Psoas muscle (tissue), 8 donors: ENCODE measurements around the gene TMEM52. TPM values are rescaled to one million over a fixed set of nuclear protein-coding genes. Genes with fewer than 3 reads are reported as not detected.

Source experiments
- ATAC-seq, 4 donors: fragments of 200-7000 bp; cut with Tn5 transposase; one replicate each; pipeline ENCODE4 v1.9.1; 2020; ENCODE audit warnings: moderate library complexity in 3 of 4, mild to moderate bottlenecking in 2 of 4
- DNase-seq, 2 donors: peaks; one replicate each; pipeline ENCODE4 v3.0.0-alpha.2; 2020
- H3K27ac ChIP-seq: fragments of 200-600 bp; one replicate; pipeline ENCODE4 v1.8.0; 2022
- H3K27me3 ChIP-seq, 3 donors: fragments of 200-600 bp in 1 of 3; one replicate each; pipeline versions ENCODE4 v1.6.1 to v1.8.0; 2013 to 2022; ENCODE audit warnings: low read length in 2 of 3, mild to moderate bottlenecking in 2 of 3, moderate library complexity in 1 of 3; ENCODE audit not compliant: insufficient read depth in 3 of 3
- H3K36me3 ChIP-seq, 2 donors: fragments of 200-600 bp in 1 of 2; one replicate each; pipeline versions ENCODE4 v1.6.1 to v1.8.0; 2013 to 2022; ENCODE audit warnings: low read depth in 1 of 2, mild to moderate bottlenecking in 1 of 2, moderate library complexity in 1 of 2; ENCODE audit not compliant: insufficient read depth in 1 of 2
- H3K4me1 ChIP-seq: fragments of 200-600 bp; one replicate; pipeline ENCODE4 v1.8.0; 2022
- H3K4me3 ChIP-seq: fragments of 200-600 bp; one replicate; pipeline ENCODE4 v1.8.0; 2022; ENCODE audit warnings: mild to moderate bottlenecking
- H3K9me3 ChIP-seq: fragments of 200-600 bp; one replicate; pipeline ENCODE4 v1.8.0; 2022
- CTCF ChIP-seq: fragments of 200-600 bp; IDR thresholded peaks from one replicate; pipeline ENCODE4 v1.8.0; 2022; ENCODE audit warnings: antibody characterized with exemption
- WGBS, 3 donors: extraction: QIAGEN DNeasy Blood & Tissue Kit; methylation state at CpG; one replicate each; pipeline versions ENCODE4 v1.1.6 to v1.1.7; 2013; 5-methylcytosine and 5-hydroxymethylcytosine counted together
- intact Hi-C, 2 donors: fragments of 100-400 bp; cut with DNase I; formaldehyde crosslinking; loops; one replicate each; pipeline versions ENCODE4 v1.11.0 to v1.14.2; 2022
- polyA plus RNA-seq, 3 donors: library from polyadenylated mRNA; stranded (reverse); fragments of 200-250 nt; gene quantifications; one replicate each; pipeline ENCODE4 v1.2.3, GENCODE V29; 2013
- total RNA-seq, 4 donors: library from RNA; stranded (reverse); fragmentation: NEBNext Ultra II Directional in 2 of 4; extraction: Animal tissue kit (Norgen Biotek cat#: 25700) in 2 of 4; gene quantifications; one replicate each; pipeline versions ENCODE4 v1.2.1 to v1.2.4, GENCODE V29; 2021 to 2023
- donor health status: healthy with polysubstance abuse.
- donor health status: DM: no; HTN: no; CAD: no; lungs with moderate emphysema.
- donor health status: Bipolar disorder and iron deficiency.
- donor health status: healthy.
- donor health status: DM: yes; HTN: yes; CAD: no.
- donor health status: DM: no; HTN: no; CAD: no.
- donor health status: DM: no; HTN: no; CAD: no.
- donor health status: DM: yes; HTN: yes; CAD: no.

Gene TMEM52
- total and polyA plus RNA-seq, 7 donors, result 37.2 to 137 (median 58.7) TPM

DNA sequence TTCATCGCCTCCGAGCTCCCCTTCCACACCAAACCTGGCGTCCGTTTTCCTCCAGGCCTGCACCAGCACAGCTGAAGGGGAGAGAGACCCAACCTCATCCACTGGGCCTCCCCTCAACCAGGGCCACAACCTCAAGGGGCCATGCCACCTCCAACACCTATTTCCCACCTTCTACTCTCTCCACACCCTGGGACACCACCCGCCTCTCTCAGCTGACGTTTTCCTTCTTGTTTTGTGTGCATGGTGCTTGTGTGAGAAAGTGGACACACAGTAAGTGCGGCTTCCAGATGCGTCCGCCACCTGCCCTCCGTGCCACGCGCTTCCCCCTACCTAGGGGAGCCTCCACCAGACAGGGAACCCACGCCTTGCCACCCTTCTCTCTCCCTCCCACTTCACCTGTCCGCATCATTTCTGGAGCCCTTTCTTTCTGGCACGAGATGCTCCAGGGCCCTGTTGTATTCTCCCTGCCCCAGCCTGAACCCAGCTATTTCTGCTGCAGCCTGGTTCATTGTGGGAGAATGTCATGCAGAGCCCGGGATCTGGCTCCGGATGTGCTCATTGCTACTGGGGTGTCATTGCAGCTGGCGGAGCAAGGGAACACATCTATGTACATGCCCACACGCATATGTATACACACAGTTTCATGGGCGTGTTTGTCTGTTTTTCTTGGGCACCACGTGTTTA lies 26.9 kb downstream of the TMEM52 start:
- H3K4me3 ChIP-seq, result peak overlapping the region; percentile 97
- H3K4me1 ChIP-seq, result peaks cover 45% of the 10 kb centered on the region
- TF ChIP-seq CTCF, result no peak
- peak in 1 of 2 donors; percentile 59 for DNase-seq
- intact Hi-C loops, result loop anchor here in 1 of 2 donors (5.0 kb wide), 2 partner anchors 115 to 135 kb away; partner anchors contain the start of gene NADK
- H3K27ac ChIP-seq, result peak overlapping the region; percentile 88
- ATAC-seq, result peak in 2 of 4 donors; percentile 1 to 7
- 32 to 64% (median 35%) methylated on average over 20 to 21 of the region's 21 CpGs for WGBS, 3 donors
- H3K9me3 ChIP-seq, result no peaks in the 10 kb centered on the region
- H3K36me3 ChIP-seq, result no peaks in the 10 kb centered on the region
- H3K27me3 ChIP-seq, result no peaks in the 10 kb centered on the region

- H3K36me3 ChIP-seq, result no peaks in the 10 kb centered on the region
- H3K9me3 ChIP-seq, result no peaks in the 10 kb centered on the region
- TF ChIP-seq CTCF, result no peak
- peak; percentile 68 to 85 (median 79) for ATAC-seq
- WGBS, 3 donors, result 1% methylated on average over 12 to 59 of the region's 59 CpGs
- peaks cover 48% of the 10 kb centered on the region for H3K4me1 ChIP-seq
- peak; percentile 89 to 92 for DNase-seq
- intact Hi-C loops, result loop anchor here in 1 of 2 donors (5.0 kb wide), 2 partner anchors 114 to 134 kb away; partner anchors contain the start of gene NADK
- no peaks in the 10 kb centered on the region for H3K27me3 ChIP-seq
- peak overlapping the region; percentile 97 for H3K4me3 ChIP-seq
- H3K27ac ChIP-seq, result peak overlapping the region; percentile 88
Measured at GRCh38 chr1:1891349-1892078, 27.6 kb downstream of the TMEM52 start.

- H3K27me3 ChIP-seq, result no peaks in the 10 kb centered on the region
- H3K4me1 ChIP-seq, result peaks cover 54% of the 10 kb centered on the region
- no peaks in the 10 kb centered on the region for H3K36me3 ChIP-seq
- intact Hi-C loops, result loop anchor here in 1 of 2 donors (5.0 kb wide), 2 partner anchors 113 to 133 kb away; partner anchors contain the start of gene NADK
- peak within 1 kb of the TSS; percentile 97 for H3K4me3 ChIP-seq
- ATAC-seq (peak; percentile 91 to 92 (median 92)), DNase-seq (peak; percentile 90 to 95)
- no peaks in the 10 kb centered on the region for H3K9me3 ChIP-seq
- WGBS, 3 donors, result 0 to 1% (median 1%) methylated on average over 30 to 136 of the region's 137 CpGs
- peak within 1 kb of the TSS; percentile 88 for H3K27ac ChIP-seq
- no peak for TF ChIP-seq CTCF
Measured at GRCh38 chr1:1890506-1891348, 28.4 kb downstream of the TMEM52 start, which contains the start of gene GNB1. Gene GNB1 (minus strand): TSS chr1:1891087. CDS start chr1:1825453, 65,634 bp downstream.

DNA sequence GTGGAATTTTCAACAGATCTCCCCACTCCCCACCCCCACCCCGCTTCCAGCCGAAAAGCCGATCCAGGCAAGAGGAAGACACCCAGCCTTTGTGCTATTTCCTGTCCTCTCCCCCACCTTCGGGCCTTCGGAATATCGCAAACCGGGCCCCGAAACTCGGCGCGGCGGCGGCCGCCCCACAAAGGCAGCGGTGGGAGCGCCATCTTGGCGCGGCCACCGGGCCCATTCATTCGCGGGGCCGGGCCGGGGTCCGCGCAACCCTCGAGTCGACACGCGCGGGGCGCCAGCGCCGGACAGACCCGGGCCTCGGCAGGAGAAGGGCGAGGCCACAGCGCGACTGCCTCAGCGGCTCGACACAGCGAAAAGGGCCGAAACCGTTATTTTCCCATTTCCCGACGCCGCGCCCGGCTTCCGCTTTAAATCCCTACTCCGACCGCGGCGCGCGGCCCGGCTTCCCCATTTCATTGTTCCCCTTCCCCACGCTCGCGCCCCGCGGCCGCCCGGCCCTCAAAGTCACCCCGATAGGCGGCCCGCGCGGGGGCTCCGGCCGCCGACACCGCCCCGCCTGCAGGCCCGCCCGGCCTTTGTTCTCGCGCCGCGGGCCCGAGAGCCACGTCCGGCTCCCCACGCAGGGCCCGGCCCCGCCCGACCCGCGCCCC lies 29.1 kb downstream of the TMEM52 start:
- intact Hi-C loops, result loop anchor here in 1 of 2 donors (5.0 kb wide), 2 partner anchors 113 to 133 kb away; partner anchors contain the start of gene NADK
- Histone ChIP-seq H3K27ac (peak overlapping the region; percentile 88), H3K4me3 (peak overlapping the region; percentile 97), H3K9me3 (no peaks in the 10 kb centered on the region), H3K27me3 (no peaks in the 10 kb centered on the region), H3K36me3 (no peaks in the 10 kb centered on the region), H3K4me1 (peaks cover 53% of the 10 kb centered on the region)
- TF ChIP-seq CTCF, result no peak
- DNase-seq (peak; percentile 68 to 82), ATAC-seq (no peak)
- WGBS, 3 donors, result 0 to 2% (median 1%) methylated on average over 53 to 88 of the region's 88 CpGs
